Endothelial cell of umbilical vein (primary cell): Measurements from ENCODE around the gene RPL7L1. TPM values are rescaled to one million over a fixed set of nuclear protein-coding genes. Genes with fewer than 3 reads are reported as not detected.
A peak's percentile ranks its signal among the peaks of the same experiment; 100 is the strongest.
"Not testable (repeated sequence)": the region's sequence is repeated elsewhere in the genome, so short reads cannot be mapped to it uniquely, and the experiment has no call there.

Experiments used
- BruUV-seq: library from RNA; stranded (reverse); fragments of 400-500 nt; replicated peaks from 2 replicates; lab custom pipeline; 2021; lab: Mats Ljungman, UMichigan
- CTCF ChIA-PET: fragments of 300-600, 350-600 bp; sonication (Branson Sonifier 250); formaldehyde crosslinking; loops from one replicate; lab custom pipeline; 2021; ENCODE audit warnings: antibody characterized with exemption, inconsistent platforms; lab: Charles Lee
- POLR2A ChIA-PET: fragments of 300-600, 350-600 bp; sonication (Branson Sonifier 250); formaldehyde crosslinking; loops from one replicate; lab custom pipeline; 2021; ENCODE audit warnings: antibody characterized with exemption, inconsistent platforms; lab: Charles Lee
- DNase-seq: peaks from one replicate; pipeline ENCODE4 v3.0.0-alpha.2; 2011; ENCODE audit warnings: low read depth, low spot score
- FAIRE-seq: peaks from 2 replicates; lab custom pipeline; 2011; peaks lifted over from hg19 to GRCh38; lab: Jason Lieb, UNC
- H2AFZ ChIP-seq: 2 replicates; pipeline ENCODE4 v1.6.0; 2012; ENCODE audit warnings: low read depth, low read length, control low read depth, inconsistent platforms
- H3K27ac ChIP-seq: 2 replicates; pipeline ENCODE4 v1.5.1; 2011; ENCODE audit warnings: low read depth, mild to moderate bottlenecking, control low read depth, low read length, moderate library complexity; ENCODE audit not compliant: insufficient read depth
- H3K27me3 ChIP-seq, 2 experiments: 2 replicates each; pipeline versions ENCODE4 v1.6.0 to v1.6.1; 2011; ENCODE audit warnings: low read length in 2 of 2, mixed read lengths in 1 of 2; ENCODE audit not compliant: control insufficient read depth in 2 of 2, insufficient read depth in 2 of 2
- H3K36me3 ChIP-seq, 2 experiments: 2 replicates in 1 of 2; 3 replicates in 1 of 2; pipeline ENCODE4 v1.5.1; 2011; ENCODE audit warnings: low read length in 2 of 2, mild to moderate bottlenecking in 1 of 2, moderate library complexity in 1 of 2; ENCODE audit not compliant: control insufficient read depth in 2 of 2, insufficient read depth in 2 of 2; ENCODE audit errors: extremely low read depth in 1 of 2
- H3K4me1 ChIP-seq: 3 replicates; pipeline ENCODE4 v1.5.1; 2011; ENCODE audit warnings: mild to moderate bottlenecking, low read length; ENCODE audit not compliant: control insufficient read depth, insufficient read depth; ENCODE audit errors: extremely low read depth
- H3K4me2 ChIP-seq: 2 replicates; pipeline ENCODE4 v1.6.1; 2011; ENCODE audit warnings: low read length, control low read depth, mixed read lengths; ENCODE audit not compliant: insufficient read depth
- H3K4me3 ChIP-seq, 3 experiments: fragments of 200-600 bp in 1 of 3; sonication (generic), shearing (Covaris generic) in 1 of 3; replicated peaks in 1 of 3; 2 replicates each; pipeline ENCODE4 v1.5.1; 2011 to 2016; ENCODE audit warnings: control low read depth in 3 of 3, low read length in 3 of 3, mild to moderate bottlenecking in 2 of 3, inconsistent platforms in 1 of 3, low read depth in 1 of 3, moderate library complexity in 1 of 3; ENCODE audit not compliant: insufficient read depth in 1 of 3
- H3K79me2 ChIP-seq: 2 replicates; pipeline ENCODE4 v1.6.0; 2012; ENCODE audit warnings: low read length, inconsistent platforms; ENCODE audit not compliant: control insufficient read depth, insufficient read depth
- H3K9ac ChIP-seq: replicated peaks from 2 replicates; pipeline ENCODE3; 2011; ENCODE audit warnings: low read length, control low read depth; ENCODE audit not compliant: insufficient read depth; ENCODE audit errors: extremely low read depth
- H3K9me1 ChIP-seq: replicated peaks from 3 replicates; pipeline ENCODE4 v1.6.0; 2011; ENCODE audit warnings: mild to moderate bottlenecking, low read length; ENCODE audit not compliant: control insufficient read depth, insufficient read depth; ENCODE audit errors: extremely low read depth
- H3K9me3 ChIP-seq: replicated peaks from 2 replicates; pipeline ENCODE4 v1.5.1; 2012; ENCODE audit warnings: low read length, inconsistent platforms; ENCODE audit not compliant: control insufficient read depth, insufficient read depth
- H4K20me1 ChIP-seq: replicated peaks from 2 replicates; pipeline ENCODE3; 2011; ENCODE audit warnings: mild to moderate bottlenecking, low read length; ENCODE audit not compliant: control insufficient read depth, insufficient read depth; ENCODE audit errors: extremely low read depth
- CTCF ChIP-seq, 2 donors: IDR thresholded peaks; 1 replicate in 1 of 2; 2 replicates in 1 of 2; pipeline ENCODE4 v1.5.1; 2011; ENCODE audit warnings: low read length in 2 of 2, mild to moderate bottlenecking in 2 of 2, moderate library complexity in 2 of 2, control low read depth in 1 of 2, inconsistent platforms in 1 of 2, low read depth in 1 of 2; ENCODE audit not compliant: insufficient read depth in 1 of 2; ENCODE audit errors: extremely low read depth in 1 of 2
- GATA2 ChIP-seq: IDR thresholded peaks from 2 replicates; pipeline ENCODE4 v1.7.0; 2011; ENCODE audit warnings: low read depth, mild to moderate bottlenecking, moderate library complexity, mixed read lengths, low read length; ENCODE audit not compliant: insufficient read length, insufficient read depth
- dilution Hi-C: fragments of 300-500 bp; cut with MboI; formaldehyde crosslinking; loops from one replicate; pipeline ENCODE4 v1.15.0; 2019; ENCODE audit warnings: low sequenced_read_pairs; ENCODE audit not compliant: extremely low pct_ligation_motif_present
- intact Hi-C: fragments of 100-400 bp; cut with micrococcal nuclease; formaldehyde crosslinking; loops from one replicate; pipeline ENCODE4 v1.10.0; 2022
- polyA plus RNA-seq, 4 experiments: library from polyadenylated mRNA; depleted of rRNA in 3 of 4; stranded (reverse) in 3 of 4; unstranded in 1 of 4; fragments of >200 nt; gene quantifications; 2 replicates each; pipeline versions ENCODE4 v1.2.1 to v1.2.3, GENCODE V29; 2011 to 2012; ENCODE audit warnings: missing spikeins in 1 of 4
- total RNA-seq: library from RNA; stranded (reverse); gene quantifications from 2 replicates; pipeline ENCODE4 v1.2.3, GENCODE V29; 2021

Gene RPL7L1
- total and polyA plus RNA-seq, 2 donors (not counting 3 experiments of a cell fraction or from before 2014, with no cell fraction given), result 36.9 to 103 TPM

- Histone ChIP-seq H3K4me3 (no peak overlapping the region), H3K9ac (no peak overlapping the region), H3K4me1 (peaks cover 7% of the 10 kb centered on the region), H4K20me1 (no peaks in the 10 kb centered on the region), H3K4me2 (peak overlapping the region; percentile 42), H3K9me1 (no peaks in the 10 kb centered on the region), H3K9me3 (no peaks in the 10 kb centered on the region), H3K27me3 (no peaks in the 10 kb centered on the region), H3K79me2 (no peaks in the 10 kb centered on the region), H3K36me3 (no peaks in the 10 kb centered on the region), H3K27ac (no peak overlapping the region), H2AFZ (peak overlapping the region; percentile 61)
- BruUV-seq, result no TSS peak
- TF ChIP-seq CTCF (IDR thresholded peaks at IDR 0.05; ENCODE audit: extremely low read depth in 1 of 2, insufficient read depth in 1 of 2, low read depth in 1 of 2, low read length in 2 of 2) (peak; percentile 64 to 79), GATA2 (no peak)
- dilution Hi-C loops (no loop called here), intact Hi-C loops (loop anchor here (1.0 to 10.0 kb wide), 6 partner anchors 59 to 603 kb away; partner anchors contain the start of genes GNMT and PPP2R5D)
- DNase-seq, result peak; percentile 85
- CTCF ChIA-PET, result interaction anchor here (0.6 to 3.6 kb wide), 7 partner anchors 9 to 242 kb away, joined by 3 to 28 read pairs (median 8); partner anchors contain the start of genes CNPY3, KLHDC3 and MEA1
- POLR2A ChIA-PET, result no interaction called here
- peak; percentile 88 for FAIRE-seq
These were observed 22.1 kb downstream of the RPL7L1 start for GRCh38 chr6:42901538-42901957.

DNA sequence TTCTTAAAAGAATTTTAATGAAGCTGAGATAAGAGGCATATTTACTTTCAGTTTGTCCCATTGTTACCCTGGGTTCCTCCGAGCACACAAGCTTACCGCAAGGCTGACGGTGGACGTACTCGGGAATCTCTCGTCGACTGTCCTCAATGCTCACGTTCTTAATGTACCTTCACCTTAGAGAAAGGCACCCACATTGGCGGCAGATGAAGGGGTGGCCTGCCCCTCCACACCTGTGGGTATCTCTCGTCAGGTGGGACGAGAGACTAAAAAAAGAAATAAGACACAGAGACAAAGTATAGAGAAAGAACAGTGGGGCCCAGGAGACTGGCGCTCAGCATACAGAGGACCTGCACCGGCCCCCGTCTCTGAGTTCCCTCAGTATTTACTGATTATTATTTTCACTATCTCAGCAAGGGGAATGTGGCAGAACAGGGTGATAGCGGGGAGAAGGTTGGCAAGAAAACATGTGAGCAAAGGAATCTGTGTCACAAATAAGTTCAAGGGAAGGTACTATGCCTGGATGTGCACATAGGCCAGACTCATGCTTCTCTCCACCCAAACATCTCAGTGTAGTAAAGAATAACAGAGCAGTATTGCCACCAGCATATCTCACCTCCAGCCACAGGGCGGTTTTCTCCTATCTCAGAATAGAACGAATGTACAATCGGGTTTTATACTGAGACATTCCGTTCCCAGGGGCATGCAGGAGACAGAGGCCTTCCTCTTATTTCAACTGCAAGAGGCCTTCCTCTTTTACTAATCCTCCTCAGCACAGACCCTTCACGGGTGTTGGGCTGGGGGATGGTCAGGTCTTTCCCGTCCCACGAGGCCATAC lies 23.2 kb downstream of the RPL7L1 start:
- H3K9ac ChIP-seq, H3K4me1 ChIP-seq, FAIRE-seq, H3K36me3 ChIP-seq, H3K9me3 ChIP-seq, H3K79me2 ChIP-seq, H4K20me1 ChIP-seq, H3K9me1 ChIP-seq, POLR2A ChIA-PET, H3K27ac ChIP-seq, dilution Hi-C loops, BruUV-seq, H3K27me3 ChIP-seq, DNase-seq, H3K4me2 ChIP-seq: not testable (repeated sequence)
- Histone ChIP-seq H3K4me3 (peak overlapping the region in 1 of 3 experiments; percentile 5), H2AFZ (peak overlapping the region; percentile 61)
- intact Hi-C loops, result loop anchor here (5.0 to 10.0 kb wide), 3 partner anchors 80 to 602 kb away; partner anchors contain the start of gene PPP2R5D
- CTCF ChIA-PET, result interaction anchor here (0.8 to 3.3 kb wide), 5 partner anchors 27 to 241 kb away, joined by 3 to 12 read pairs (median 4); partner anchors contain the start of gene CNPY3
